ENCODE results near the gene PRDM16. TPM values are rescaled to one million over a fixed set of nuclear protein-coding genes. Genes with fewer than 3 reads are reported as not detected.

The PRDM16 gene
- polyA plus RNA-seq, 1 of the 3 experiments (the other 2 are of a cell fraction) = not detected

GRCh38 chr1:3076363-3076740 lies 7.3 kb downstream of the PRDM16 start (continued):
- TF ChIP-seq USF2 (IDR thresholded peaks at IDR 0.05; ENCODE audit: borderline replicate concordance, low read depth, low read length) (no peak), RCOR1 (IDR thresholded peaks at IDR 0.05; ENCODE audit: low read length) (no peak), IRF3 (IDR thresholded peaks at IDR 0.05; ENCODE audit: low read depth, low read length) (no peak), JUND (IDR thresholded peaks at IDR 0.05) (no peak), TCF12 (IDR thresholded peaks at IDR 0.05) (no peak), FOXM1 (IDR thresholded peaks at IDR 0.05; ENCODE audit: low read depth) (no peak), RXRA (IDR thresholded peaks at IDR 0.05; ENCODE audit: borderline replicate concordance, low read depth) (no peak)
- TF ChIP-seq, protein P1, sequence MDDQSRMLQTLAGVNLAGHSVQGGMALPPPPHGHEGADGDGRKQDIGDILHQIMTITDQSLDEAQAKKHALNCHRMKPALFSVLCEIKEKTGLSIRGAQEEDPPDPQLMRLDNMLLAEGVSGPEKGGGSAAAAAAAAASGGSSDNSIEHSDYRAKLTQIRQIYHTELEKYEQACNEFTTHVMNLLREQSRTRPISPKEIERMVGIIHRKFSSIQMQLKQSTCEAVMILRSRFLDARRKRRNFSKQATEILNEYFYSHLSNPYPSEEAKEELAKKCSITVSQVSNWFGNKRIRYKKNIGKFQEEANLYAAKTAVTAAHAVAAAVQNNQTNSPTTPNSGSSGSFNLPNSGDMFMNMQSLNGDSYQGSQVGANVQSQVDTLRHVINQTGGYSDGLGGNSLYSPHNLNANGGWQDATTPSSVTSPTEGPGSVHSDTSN (IDR thresholded peaks at IDR 0.05) = no peak

GRCh38 chr1:3077081-3077480 lies 8.1 kb downstream of the PRDM16 start:
- Histone ChIP-seq H3K4me1 (ENCODE audit: control insufficient read depth in 1 of 2, insufficient read depth in 2 of 2, low read depth in 1 of 2, low read length in 1 of 2) (no peaks in the 10 kb centered on the region), H3F3A (replicated peaks; ENCODE audit: insufficient read depth) (no peaks in the 10 kb centered on the region), H3K27ac (ENCODE audit: low read depth in 2 of 2, low read length in 1 of 2) (no peak overlapping the region), H3K79me2 (ENCODE audit: insufficient read depth) (no peaks in the 10 kb centered on the region), H3K4me3 (ENCODE audit: low read depth in 2 of 2, low read length in 1 of 2) (no peak overlapping the region), H3K36me3 (replicated peaks in 1 of 2; ENCODE audit: control insufficient read depth in 1 of 2, insufficient read depth in 2 of 2, low read length in 1 of 2) (no peaks in the 10 kb centered on the region), H3K27me3 (ENCODE audit: insufficient read depth) (peaks cover 53% of the 10 kb centered on the region), H3K4me2 (no peak overlapping the region), H4K20me1 (ENCODE audit: insufficient read depth) (no peaks in the 10 kb centered on the region), H3K9me3 (no peaks in the 10 kb centered on the region), H3K9me2 (no peaks in the 10 kb centered on the region), H2AFZ (ENCODE audit: low read depth) (no peak overlapping the region), H3K9ac (no peak overlapping the region)
- ChIA-PET CTCF (no interaction called here), POLR2A (no interaction called here)
- no peak for TF ChIP-seq RXRA (IDR thresholded peaks at IDR 0.05; ENCODE audit: borderline replicate concordance, low read depth)
- TF ChIP-seq, protein P1 (IDR thresholded peaks at IDR 0.05) = no peak
- no peak for TF ChIP-seq EZH2phosphoT487 (IDR thresholded peaks at IDR 0.05; ENCODE audit: borderline replicate concordance, low read depth)
- TF ChIP-seq FOXM1 (IDR thresholded peaks at IDR 0.05; ENCODE audit: low read depth) = no peak
- no peak for TF ChIP-seq FOXJ3 (CRISPR knock-in tag; IDR thresholded peaks at IDR 0.05)
- TF ChIP-seq GATA2 (CRISPR knock-in tag; IDR thresholded peaks at IDR 0.05) = no peak
- TF ChIP-seq JUND (IDR thresholded peaks at IDR 0.05) = no peak
- TF ChIP-seq REST (IDR thresholded peaks at IDR 0.05; ENCODE audit: low read depth, low read length) = no peak
- no peak for TF ChIP-seq CTCF (IDR thresholded peaks at IDR 0.05)
- TF ChIP-seq IRF3 (IDR thresholded peaks at IDR 0.05; ENCODE audit: low read depth, low read length) = no peak
- TF ChIP-seq ELF1 (IDR thresholded peaks at IDR 0.05) = no peak
- TF ChIP-seq TCF12 (IDR thresholded peaks at IDR 0.05) = no peak
- TF ChIP-seq, protein P2, sequence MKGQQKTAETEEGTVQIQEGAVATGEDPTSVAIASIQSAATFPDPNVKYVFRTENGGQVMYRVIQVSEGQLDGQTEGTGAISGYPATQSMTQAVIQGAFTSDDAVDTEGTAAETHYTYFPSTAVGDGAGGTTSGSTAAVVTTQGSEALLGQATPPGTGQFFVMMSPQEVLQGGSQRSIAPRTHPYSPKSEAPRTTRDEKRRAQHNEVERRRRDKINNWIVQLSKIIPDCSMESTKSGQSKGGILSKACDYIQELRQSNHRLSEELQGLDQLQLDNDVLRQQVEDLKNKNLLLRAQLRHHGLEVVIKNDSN (IDR thresholded peaks at IDR 0.05; ENCODE audit: borderline replicate concordance, low read depth) = no peak
- TF ChIP-seq POLR2AphosphoS5 (IDR thresholded peaks at IDR 0.05; ENCODE audit: low read depth, low read length) = no peak
- WGBS (ENCODE audit: low lambda C conversion rate) = 20% methylated on average over 5 of the region's 9 CpGs
- DNase-seq = no peak

Data from SK-N-SH (cell line).